HG03025 (cell line): ENCODE data around the gene ALK.

Experiments
- ATAC-seq: cut with Tn5 transposase; IDR thresholded peaks from one replicate; pipeline ENCODE4 v1.9.1; 2021; ENCODE audit warnings: mild to moderate bottlenecking, moderate library complexity; ENCODE audit not compliant: unreplicated experiment, low FRiP score

The ALK gene

GRCh38 chr2:29921560-29921915 is at the start of gene ALK:
Gene ALK, minus strand, starts transcription at chr2:29921586. Its CDS starts 927 bp downstream, at chr2:29920659.
- no peak for ATAC-seq

- no peak for ATAC-seq
Measured at GRCh38 chr2:29966266-29966665, 44.9 kb upstream of the ALK start.

GRCh38 chr2:29963972-29964570 is 42.7 kb upstream of the ALK start:
- no peak for ATAC-seq

- no peak for ATAC-seq
Measured at GRCh38 chr2:29962922-29963321, 41.5 kb upstream of the ALK start.

- ATAC-seq = no peak
Measured at GRCh38 chr2:29954316-29954715, 32.9 kb upstream of the ALK start.

GRCh38 chr2:29952973-29953372 is 31.6 kb upstream of the ALK start:
- no peak for ATAC-seq

- ATAC-seq = no peak
Measured at GRCh38 chr2:29951576-29951975, 30.2 kb upstream of the ALK start.

- ATAC-seq = no peak
Measured at GRCh38 chr2:29950481-29950880, 29.1 kb upstream of the ALK start.

GRCh38 chr2:29949042-29949441 is 27.7 kb upstream of the ALK start:
- no peak for ATAC-seq

GRCh38 chr2:29946505-29946904 is 25.1 kb upstream of the ALK start:
- ATAC-seq = no peak

- ATAC-seq = no peak
Measured at GRCh38 chr2:29942711-29943110, 21.3 kb upstream of the ALK start.

GRCh38 chr2:29940706-29941105 is 19.3 kb upstream of the ALK start:
- no peak for ATAC-seq

GRCh38 chr2:29936020-29936419 is 14.6 kb upstream of the ALK start:
- no peak for ATAC-seq

GRCh38 chr2:29931818-29932217 is 10.4 kb upstream of the ALK start:
- no peak for ATAC-seq

GRCh38 chr2:29923110-29923721 is 1.8 kb upstream of the ALK start:
- ATAC-seq = no peak

- no peak for ATAC-seq
Measured at GRCh38 chr2:29922605-29923004, 1.2 kb upstream of the ALK start.

- no peak for ATAC-seq
Measured at GRCh38 chr2:29920631-29921559, 491 bp downstream of the ALK start.

GRCh38 chr2:29920130-29920577 is 1.2 kb downstream of the ALK start:
- ATAC-seq = no peak

GRCh38 chr2:29918941-29919340 is 2.4 kb downstream of the ALK start:
- ATAC-seq = no peak

- ATAC-seq = no peak
Measured at GRCh38 chr2:29917781-29918180, 3.6 kb downstream of the ALK start.

- ATAC-seq = no peak
Measured at GRCh38 chr2:29916571-29916970, 4.8 kb downstream of the ALK start.

GRCh38 chr2:29910960-29911359 is 10.4 kb downstream of the ALK start:
- ATAC-seq = no peak
